HG03342 (cell line): Measurements from ENCODE around the gene TNS3.

Experiments used
- ATAC-seq: cut with Tn5 transposase; IDR thresholded peaks from one replicate; pipeline ENCODE4 v1.9.1; 2021; ENCODE audit warnings: mild to moderate bottlenecking, moderate library complexity; ENCODE audit not compliant: unreplicated experiment

Gene TNS3

DNA sequence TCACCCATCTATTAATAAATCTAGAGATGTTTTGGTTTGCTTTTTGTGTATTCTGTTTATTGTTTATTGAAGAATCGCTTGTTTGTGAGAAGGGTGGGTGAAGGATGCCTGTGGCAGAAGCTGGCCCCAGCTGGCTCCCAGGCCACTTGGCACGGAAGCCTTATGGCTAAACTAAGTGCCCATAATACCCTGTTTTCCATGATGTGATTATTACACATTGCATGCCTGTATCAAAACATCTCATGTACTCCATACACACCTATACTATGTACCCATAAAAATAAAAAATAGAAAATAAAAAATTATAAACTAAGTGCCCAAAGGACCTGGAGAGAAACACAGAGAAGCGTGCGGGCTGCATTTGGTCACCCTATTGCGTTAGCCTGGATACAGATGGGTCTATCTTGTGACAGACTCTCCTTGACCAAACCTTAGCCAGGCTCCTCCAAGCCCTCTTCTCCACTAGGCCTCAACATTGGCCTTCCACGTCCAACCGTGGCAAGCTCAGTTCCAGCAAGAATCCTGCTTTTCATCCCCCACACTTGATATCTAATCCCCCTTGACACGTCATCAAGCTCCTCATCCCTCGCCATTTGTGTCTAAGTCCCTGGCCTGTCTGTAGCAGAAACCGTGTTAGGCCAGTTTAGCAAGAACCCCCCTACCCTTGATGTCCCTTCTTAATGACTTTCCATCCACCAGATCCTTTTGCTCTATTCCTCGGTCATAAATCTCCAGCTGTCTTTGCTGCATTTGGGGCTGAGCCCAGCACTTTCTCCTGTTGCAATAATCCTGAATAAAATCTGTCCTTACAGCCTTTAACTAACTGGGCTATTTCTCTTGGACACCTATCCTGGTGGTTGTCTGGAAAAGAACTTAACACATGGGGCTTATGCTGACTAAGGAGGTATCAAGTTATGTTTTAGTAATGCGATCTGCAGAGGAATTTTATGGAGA, 245.2 kb downstream of the TNS3 start:
- no peak for ATAC-seq

DNA sequence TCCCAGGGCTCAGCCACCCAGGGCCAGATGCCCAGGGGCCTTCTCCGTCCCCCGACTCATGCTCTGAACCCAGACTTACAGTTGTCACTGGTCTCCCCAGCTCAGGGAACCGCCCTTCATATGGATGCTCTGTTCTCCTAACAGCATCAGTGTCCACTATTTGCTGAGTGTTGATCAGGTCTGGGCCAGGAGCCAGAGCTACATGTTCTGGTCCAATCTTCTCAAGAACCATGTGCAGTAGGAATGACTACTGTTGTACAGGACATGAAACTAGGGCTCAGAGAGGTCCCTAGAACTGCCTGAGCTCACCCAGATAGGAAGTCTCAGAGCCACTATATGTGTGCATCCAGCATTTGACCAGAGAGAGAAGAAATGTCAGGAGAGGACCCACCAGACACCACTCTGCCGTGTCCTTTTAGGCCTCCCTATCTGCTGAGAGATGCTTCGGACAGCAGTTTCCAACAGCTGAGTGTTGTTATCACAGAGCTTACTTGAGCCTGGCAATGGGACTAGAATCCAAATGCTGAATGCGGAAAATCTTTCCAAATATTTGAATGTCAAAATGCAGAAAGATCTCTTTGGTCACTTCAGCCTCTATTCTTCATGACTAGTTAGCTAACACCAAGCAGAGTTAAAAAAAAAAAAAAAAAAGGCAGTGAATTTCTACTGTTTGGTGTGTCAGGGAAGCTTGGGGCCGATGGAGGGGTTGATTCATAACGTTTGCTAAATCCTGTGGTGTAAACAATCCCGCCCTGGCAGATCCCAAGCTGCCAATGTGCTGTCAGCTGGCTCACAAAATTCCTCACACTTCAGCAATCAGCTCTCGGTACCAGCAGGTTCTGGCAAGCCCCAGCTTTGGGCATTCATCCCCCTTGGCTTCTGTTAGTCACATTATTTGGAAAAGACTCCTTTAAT, 246.1 kb downstream of the TNS3 start:
- no peak for ATAC-seq

DNA sequence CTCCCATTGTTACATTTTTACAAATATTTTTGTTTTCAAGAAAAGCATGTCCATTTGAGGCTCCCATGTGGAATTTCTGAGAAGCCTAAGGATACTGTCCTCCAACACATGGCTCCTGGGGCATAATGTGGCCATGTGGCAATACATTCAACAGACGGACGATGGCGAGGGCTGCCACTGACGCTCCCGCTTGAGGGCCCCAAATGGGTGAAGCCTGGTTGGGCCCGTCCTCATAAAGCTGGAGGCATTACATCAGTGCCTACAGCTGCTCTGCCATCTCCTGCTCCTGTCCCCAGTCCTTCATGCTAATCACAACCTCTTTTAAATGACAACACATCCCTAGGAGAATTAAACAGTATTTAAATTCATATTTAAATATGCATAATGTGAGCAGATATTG, 246.8 kb downstream of the TNS3 start:
- no peak for ATAC-seq

DNA sequence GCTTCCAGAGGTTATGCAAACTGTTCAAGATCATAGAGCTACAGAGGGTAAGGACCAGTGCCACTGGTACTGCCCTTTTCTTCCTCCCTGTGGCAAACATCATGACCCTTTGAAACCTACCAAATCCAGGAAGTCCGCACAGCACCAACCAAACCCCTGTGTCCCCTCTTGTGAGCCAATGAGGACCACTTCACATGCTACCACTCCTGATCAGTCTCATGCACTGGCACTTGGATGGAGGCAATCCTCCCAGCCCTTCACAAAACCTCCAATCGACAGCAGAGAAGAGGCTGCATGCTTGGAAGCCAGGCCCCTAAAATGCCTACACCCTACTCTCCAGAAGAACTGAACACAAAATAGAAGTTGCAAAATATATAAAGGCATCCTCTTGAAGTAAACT, 248.0 kb downstream of the TNS3 start:
- ATAC-seq: no peak

DNA sequence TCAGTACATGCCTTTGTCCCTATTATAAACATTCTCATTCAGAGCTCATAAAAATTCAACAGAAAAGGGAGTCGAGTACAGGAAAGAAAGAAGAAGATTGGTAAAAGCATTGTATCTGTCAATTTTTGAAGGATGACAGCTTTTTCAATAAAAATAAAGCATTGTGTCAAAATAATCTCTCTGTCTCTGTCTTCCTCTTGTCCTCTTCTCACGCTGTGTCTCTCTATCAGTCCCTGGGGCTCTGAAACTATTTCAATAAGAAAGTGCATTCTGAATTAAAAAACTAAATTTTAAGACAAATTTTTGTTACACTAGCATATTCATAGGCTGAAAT, 248.4 kb downstream of the TNS3 start:
- ATAC-seq: no peak

DNA sequence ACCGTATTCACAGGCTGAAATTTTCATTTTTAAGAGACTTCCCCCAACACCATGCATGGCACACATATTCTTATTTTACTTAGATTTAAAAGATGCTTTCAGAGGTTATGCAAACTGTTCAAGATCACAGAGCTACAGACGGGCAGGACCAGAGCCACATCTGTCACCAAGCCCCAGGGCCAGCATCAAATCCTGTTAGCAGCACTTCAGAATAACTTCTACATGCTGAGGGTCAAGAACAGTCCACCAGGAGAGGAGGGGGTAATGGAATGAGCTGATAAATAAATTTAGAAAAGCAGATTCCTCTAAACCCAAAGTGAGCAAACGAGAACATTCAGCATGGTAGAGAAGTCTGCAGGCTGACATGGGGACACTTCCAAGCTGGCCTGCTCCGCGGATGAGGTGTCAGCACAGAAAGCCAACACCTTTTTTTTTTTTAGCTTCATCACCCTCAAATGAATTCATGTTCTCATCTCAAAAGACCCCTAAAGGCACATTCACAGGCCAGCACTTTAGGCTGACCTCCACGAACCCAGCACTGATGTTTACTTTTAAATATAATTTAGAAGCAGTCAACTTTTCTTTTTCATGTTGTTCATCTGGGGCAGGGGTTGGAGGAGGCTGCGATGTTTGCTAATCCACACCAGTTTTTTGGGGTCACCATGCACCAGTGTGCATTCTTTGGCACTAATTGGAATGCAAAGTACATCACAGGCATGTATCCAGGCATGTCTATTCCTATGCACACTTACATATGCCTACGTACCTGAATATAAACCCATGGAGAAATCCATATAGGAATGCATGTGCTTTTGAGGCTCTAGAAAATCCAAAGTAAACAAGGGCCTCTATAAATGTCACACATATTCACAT, 249.0 kb downstream of the TNS3 start:
- ATAC-seq: no peak

DNA sequence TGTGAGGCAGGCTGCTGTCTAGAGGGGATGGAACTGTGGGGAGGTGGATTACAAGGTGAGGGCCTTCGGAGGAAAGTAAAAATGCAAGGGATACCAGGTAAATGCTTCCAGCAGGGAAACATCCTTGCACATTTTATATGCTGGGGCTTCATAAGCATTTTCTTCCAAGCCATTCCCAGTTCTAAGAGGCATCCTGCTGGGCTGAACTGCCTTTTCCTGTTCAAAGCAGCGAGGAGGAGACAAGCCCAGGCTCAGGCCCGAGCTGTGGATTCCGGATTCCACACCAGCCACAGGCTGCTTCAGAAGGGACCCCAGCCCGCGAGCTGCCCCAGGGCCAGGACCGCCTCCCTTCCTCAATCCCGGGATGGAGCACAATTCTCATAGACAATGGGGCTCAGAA, 249.7 kb downstream of the TNS3 start:
- ATAC-seq: no peak

DNA sequence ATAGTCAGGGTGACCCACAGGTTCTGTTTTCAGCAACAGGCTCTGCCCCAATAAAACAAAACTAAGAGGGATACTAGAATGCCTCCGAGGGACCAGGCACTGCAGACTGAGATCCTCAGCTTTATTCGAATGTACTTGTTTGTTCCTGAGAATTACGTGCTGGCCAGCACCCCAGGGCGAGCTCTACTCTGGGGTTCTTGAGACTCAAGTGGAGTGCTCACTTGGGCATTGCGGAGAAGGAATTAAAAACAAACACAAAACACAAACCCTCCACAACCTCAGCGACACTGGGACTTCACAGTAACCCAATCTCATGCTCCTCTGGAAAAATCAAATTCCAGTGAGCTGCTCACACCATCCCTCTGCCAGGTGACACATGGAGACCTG, 250.7 kb downstream of the TNS3 start:
- no peak for ATAC-seq

DNA sequence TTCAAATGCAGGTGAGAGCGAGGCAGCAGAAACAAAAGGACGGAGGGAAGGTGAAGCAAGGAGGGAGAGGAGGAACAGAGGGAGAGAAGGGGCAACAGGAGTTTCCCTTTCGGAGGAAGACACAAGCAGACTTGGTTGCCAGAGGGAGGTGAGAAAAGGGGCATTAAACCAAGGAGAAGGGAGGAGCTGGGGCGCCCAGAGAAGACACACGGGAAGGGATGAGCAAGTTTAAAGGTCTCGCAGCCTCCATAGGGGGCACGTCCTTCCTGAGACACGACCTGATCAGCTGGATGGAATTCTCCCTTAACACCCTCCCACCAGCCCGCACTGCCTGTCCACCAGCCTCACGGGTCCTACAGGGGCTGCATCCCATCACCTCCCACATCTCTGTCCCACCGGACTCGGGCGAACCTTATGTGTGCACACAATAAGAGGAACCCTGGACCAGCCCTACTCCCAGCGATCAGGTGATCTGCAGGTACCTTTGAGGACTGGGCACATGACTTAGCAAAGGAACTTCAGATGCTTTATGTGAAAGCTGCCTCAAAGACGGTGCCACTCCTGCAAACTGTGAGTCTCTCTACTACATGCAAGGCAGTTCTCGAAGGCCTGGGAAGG, 251.2 kb downstream of the TNS3 start:
- ATAC-seq: no peak

DNA sequence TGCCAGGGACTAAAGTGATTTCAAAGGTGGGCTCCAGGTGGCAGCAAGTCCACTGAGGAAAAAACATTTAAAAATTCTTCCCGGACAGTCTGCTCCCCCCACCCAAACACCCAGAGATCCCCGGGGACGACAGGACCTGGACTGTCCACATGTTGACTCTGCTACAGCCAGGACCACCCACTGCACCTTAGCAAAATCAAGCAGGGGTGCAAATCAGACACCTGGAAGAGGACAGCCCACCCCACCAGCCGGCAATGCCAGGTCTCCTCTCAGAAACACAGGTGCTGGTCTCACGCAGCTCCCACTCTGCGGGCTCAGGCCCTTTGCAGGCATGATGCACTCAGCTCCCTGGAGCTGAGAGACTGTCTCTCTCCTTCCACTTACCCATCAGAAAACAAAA, 251.9 kb downstream of the TNS3 start:
- no peak for ATAC-seq

DNA sequence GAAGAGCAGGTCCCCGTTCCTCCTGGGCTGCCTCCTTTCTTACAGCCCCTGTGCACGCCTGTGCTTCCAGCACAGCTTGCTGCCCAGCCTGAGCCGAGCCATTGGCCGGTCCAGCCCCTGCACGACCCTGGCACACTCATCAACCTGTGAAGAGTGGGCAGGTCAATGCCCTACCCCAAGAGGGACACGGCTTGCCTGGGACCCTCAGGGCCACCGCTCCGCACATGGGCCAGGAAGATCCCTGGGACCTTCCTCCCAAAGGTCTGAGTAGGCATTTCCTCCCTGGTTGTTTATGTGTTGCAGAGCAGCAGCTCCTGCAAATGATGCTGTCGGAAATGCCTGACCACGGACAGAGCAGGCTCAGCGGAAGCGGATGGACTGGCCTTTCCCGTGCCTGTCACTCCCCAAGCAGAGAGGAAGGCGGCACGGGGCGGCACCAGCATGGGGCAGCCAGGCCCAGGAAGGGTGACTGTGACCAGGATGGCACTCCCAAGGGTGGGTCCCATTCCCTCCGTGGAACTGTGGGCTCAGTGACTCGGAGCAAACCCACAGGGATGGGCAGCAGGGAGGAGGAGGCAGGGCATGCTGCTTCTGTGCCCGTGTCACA, 252.5 kb downstream of the TNS3 start:
- ATAC-seq: no peak

DNA sequence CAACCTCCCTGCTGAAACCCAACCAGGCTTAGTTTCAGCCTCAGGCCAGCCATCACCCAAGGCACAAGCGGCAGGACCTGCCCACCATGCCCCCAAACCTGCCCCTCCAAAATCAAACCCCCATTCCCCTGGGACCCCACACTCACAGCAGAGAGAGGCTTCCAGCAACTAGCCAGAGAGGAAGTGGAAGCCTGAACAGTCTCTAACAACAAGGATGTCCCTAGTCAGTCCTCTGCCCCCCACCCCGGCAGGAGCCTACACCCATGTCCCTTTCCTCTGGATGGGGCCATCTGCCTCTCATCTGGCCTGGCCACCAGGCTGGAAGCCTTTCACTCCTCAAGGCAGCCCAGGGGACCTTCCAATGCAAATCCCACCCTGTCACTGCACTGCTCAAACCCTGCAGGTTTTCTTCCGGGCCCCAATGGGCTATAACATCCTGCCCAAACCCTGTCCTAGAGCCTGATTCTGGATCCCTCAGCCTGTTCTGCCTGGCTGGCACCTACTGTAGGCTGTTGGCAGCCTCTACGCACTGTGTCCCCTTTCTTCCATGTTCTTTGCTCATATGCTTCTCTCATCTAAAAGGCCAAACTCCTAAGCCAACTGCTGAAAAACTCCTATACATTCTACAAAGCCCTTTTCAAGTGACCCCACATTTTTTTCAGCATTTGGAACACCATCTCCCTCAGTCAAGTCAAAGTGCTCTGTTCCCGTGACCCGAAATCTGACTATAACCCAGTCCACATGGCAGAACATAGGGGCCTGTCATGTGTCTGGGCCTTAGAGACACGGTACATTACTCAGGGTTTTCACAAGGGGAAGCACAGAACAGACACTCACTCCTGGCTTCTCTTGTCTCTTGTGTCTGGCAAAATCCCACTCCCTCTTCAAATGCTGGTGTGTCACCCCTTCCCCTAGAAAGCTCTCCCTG, 253.3 kb downstream of the TNS3 start:
- no peak for ATAC-seq

DNA sequence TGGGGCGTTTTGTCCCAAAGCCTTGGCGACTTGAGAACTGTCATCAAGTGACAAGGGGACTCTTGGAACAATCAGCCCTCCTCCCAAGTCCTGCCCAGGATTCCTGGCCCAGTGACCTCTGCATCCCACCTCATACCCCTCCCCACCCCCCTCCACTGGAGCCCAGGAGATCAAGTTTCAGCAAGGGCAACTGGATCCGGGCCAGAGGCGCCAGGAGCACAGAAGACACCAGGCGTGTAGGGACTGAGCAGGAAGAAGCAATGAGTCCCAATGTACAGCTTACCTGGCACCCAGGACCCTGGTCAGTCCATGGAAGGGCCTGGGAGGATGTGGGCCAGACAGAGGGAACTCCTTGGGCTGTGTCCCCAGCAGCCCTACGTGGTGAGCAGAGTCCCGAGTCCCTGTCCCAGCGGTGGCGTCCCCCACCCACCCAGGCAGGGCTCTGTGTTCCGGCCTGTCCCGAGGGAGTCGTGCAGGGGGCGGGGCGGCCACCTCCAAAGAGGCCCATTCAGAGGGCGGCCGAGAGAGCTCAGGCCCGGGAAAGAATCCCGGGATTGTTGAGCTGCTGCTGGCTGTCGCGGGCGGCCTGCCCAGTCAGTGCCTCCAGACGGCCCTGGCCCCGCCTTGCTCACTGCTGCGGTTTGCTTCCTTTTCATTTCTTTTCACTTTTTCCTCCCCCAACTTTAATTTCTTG, 254.1 kb downstream of the TNS3 start:
- no peak for ATAC-seq

DNA sequence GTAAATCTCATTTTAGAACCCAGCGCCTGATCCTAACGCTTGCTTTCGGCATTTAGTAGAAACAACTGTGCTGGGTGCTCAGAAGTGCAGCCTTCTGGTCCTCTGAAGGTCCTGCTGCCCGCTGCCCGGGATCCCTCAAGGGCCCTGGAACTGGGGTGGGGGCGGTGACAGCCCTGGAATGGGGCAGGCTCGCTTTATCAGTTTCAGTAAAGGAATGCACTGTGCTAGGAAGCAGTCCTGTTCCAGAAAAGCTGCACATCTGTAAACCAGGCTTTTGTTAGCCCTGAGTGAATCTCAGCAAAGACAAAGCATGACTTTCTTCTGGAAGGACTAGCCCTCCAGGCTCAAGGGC, 254.6 kb downstream of the TNS3 start:
- no peak for ATAC-seq

DNA sequence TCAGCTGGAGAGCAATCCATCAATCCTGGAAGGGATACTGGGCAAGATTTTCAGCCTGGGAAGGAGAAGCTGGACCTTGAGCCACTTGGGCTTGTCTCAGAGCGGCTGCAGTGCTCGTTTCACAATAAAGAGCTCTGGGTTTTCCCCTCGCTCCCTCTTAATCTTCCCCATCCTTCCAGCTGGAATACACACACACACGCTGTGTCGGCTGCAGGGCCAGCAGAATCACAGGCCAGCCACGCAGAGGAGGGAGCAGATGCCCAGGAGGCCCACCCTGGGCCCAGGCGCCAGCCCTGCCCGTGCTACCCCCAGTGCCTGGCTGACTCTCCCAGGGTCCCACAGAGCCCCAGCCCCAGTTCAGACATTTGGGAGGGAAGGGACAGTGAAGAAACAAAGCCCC, 255.1 kb downstream of the TNS3 start:
- no peak for ATAC-seq

DNA sequence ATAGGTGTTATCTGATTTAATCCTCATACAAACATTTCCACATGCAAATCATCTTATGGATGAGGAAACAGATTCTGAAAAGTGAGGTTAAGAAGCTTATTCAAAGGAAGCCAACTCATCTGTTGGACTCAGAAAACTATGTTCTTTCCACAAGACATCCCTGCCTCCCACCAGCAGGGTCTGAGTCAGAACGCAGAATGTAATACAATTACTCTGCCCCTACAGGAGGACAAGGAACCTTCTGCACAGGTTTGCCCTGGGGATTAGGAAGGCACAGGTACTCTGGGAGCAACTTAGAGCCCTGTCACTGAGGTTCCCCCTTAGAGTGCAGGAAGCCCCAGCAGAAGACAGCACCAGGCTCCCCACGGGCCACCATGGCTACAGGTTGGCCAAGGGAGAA, 255.7 kb downstream of the TNS3 start:
- ATAC-seq: no peak

DNA sequence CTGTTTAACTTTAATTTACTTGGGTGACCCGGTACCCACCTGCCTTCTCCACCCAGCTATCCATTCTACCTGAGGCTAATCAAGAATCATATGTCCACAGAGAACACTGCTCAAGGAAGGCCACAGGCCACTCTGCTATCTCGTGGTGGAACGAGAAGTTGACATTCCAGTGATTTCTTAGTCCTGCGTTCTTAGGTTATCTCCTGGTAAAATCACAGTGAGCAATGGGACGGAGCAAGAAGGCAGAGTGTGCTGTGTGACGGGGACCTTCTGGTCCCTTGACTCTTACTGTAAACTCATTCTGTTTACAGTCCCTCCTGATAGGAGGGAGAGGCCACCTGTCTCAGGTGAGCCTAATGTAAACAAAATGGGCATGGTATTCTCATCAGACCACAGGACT, 256.6 kb downstream of the TNS3 start:
- ATAC-seq: no peak

DNA sequence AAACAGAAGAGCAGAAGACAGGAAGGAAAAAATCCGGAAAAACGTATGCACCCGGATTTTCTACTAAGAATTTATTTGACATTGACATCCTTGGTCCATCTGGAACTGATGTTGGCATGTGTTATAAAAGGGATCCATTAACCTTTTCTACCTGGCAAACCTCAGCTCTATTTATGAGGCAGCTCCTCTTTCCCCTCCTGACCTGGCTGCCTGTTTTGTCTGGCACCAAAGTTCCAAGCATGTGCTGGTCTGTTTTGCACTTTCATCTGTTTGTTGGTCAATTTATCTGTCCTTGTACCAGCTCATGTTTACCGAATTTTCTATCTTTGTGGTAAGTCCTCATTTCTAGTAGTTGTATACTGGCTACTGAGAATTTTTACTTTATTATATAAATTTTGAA, 258.0 kb downstream of the TNS3 start:
- no peak for ATAC-seq

DNA sequence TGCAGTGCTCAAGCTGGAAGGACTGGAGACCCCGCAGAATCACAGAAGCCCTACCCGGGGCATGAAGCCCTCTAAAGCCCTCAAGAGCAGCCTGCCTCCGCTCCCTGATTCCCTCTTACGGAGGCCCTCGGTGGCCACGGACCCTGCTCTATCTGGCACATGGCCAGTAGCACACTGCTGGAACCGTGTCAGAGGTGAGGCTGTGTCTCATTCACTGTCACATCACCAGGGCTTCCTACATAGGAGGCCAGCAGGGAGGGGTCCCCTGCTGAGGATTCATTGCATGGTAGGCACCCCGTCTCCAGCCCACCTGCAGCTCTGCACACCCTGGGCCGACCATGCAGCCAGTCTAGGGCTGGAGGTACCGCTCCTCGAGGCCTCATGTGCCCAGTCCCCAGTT, 259.2 kb downstream of the TNS3 start:
- ATAC-seq: no peak
